ENCODE measurements around the gene KCTD18. TPM values are rescaled to one million over a fixed set of nuclear protein-coding genes. Genes with fewer than 3 reads are reported as not detected.

Gene KCTD18
- total and polyA plus RNA-seq, 2 of the 8 experiments (the other 6 are each of a cell fraction or from before 2014, with no cell fraction given): 1.6 to 3.1 TPM

- TF ChIP-seq HDAC6 (IDR thresholded peaks at IDR 0.05; ENCODE audit: low read depth, low read length): no peak
These were observed 2.7 kb downstream of the KCTD18 start (continued) for GRCh38 chr2:200507179-200507578.
